Measurements from ENCODE around the gene GPR176.
A peak's percentile ranks its signal among the peaks of the same experiment; 100 is the strongest.

Gene GPR176

GRCh38 chr15:39892418-39892817 lies 27.6 kb downstream of the GPR176 start:
- peak; percentile 28 for DNase-seq (ENCODE audit: low spot score)

- no peak for DNase-seq (ENCODE audit: low spot score)
Observed at GRCh38 chr15:39890621-39891020, 29.4 kb downstream of the GPR176 start.

- no peak for DNase-seq (ENCODE audit: low spot score)
Observed at GRCh38 chr15:39889601-39890000, 30.5 kb downstream of the GPR176 start.

- DNase-seq (ENCODE audit: low spot score), result no peak
Observed at GRCh38 chr15:39888809-39889208, 31.3 kb downstream of the GPR176 start.

GRCh38 chr15:39888243-39888642 lies 31.8 kb downstream of the GPR176 start:
- no peak for DNase-seq (ENCODE audit: low spot score)

- DNase-seq (ENCODE audit: low spot score), result no peak
Observed at GRCh38 chr15:39887832-39888231, 32.2 kb downstream of the GPR176 start.

- no peak for DNase-seq (ENCODE audit: low spot score)
Observed at GRCh38 chr15:39887211-39887610, 32.9 kb downstream of the GPR176 start.

- DNase-seq (ENCODE audit: low spot score), result no peak
Observed at GRCh38 chr15:39886418-39886817, 33.6 kb downstream of the GPR176 start.

- DNase-seq (ENCODE audit: low spot score), result no peak
Observed at GRCh38 chr15:39885099-39885777, 34.8 kb downstream of the GPR176 start.

GRCh38 chr15:39884351-39884750 lies 35.7 kb downstream of the GPR176 start:
- no peak for DNase-seq (ENCODE audit: low spot score)

- DNase-seq (ENCODE audit: low spot score), result no peak
Observed at GRCh38 chr15:39882602-39883001, 37.5 kb downstream of the GPR176 start.

- no peak for DNase-seq (ENCODE audit: low spot score)
Observed at GRCh38 chr15:39881790-39882189, 38.3 kb downstream of the GPR176 start.

GRCh38 chr15:39880718-39881387 lies 39.2 kb downstream of the GPR176 start:
- no peak for DNase-seq (ENCODE audit: low spot score)

GRCh38 chr15:39878406-39878785 lies 41.7 kb downstream of the GPR176 start:
- DNase-seq (ENCODE audit: low spot score), result no peak

- DNase-seq (ENCODE audit: low spot score), result peak; percentile 25
Observed at GRCh38 chr15:39874890-39875549, 45.0 kb downstream of the GPR176 start.

GRCh38 chr15:39873978-39874377 lies 46.1 kb downstream of the GPR176 start:
- no peak for DNase-seq (ENCODE audit: low spot score)

- DNase-seq (ENCODE audit: low spot score), result no peak
Observed at GRCh38 chr15:39870537-39870936, 49.5 kb downstream of the GPR176 start.

- no peak for DNase-seq (ENCODE audit: low spot score)
Observed at GRCh38 chr15:39869858-39870515, 50.1 kb downstream of the GPR176 start.

GRCh38 chr15:39869254-39869653 lies 50.8 kb downstream of the GPR176 start:
- no peak for DNase-seq (ENCODE audit: low spot score)

- DNase-seq (ENCODE audit: low spot score), result no peak
Observed at GRCh38 chr15:39868396-39868795, 51.7 kb downstream of the GPR176 start.

GRCh38 chr15:39864116-39864515 lies 56.0 kb downstream of the GPR176 start:
- DNase-seq (ENCODE audit: low spot score), result no peak

- no peak for DNase-seq (ENCODE audit: low spot score)
Observed at GRCh38 chr15:39860871-39861270, 59.2 kb downstream of the GPR176 start.
